Left forelimb (tissue), 1 donor: Measurements from ENCODE around the gene STIM1.
A peak's percentile ranks its signal among the peaks of the same experiment; 100 is the strongest.

Source experiments
- DNase-seq: peaks from one replicate; pipeline ENCODE4 v3.0.0-alpha.2; 2018; ENCODE audit warnings: low spot score

The STIM1 gene

GRCh38 chr11:3916962-3917361, 61.5 kb downstream of the STIM1 start:
- DNase-seq: no peak

- DNase-seq: no peak
These were observed 64.8 kb downstream of the STIM1 start for GRCh38 chr11:3920148-3920852.

- no peak for DNase-seq
These were observed 66.6 kb downstream of the STIM1 start for GRCh38 chr11:3922056-3922455.

- DNase-seq: no peak
These were observed 70.0 kb downstream of the STIM1 start for GRCh38 chr11:3925513-3925912.

GRCh38 chr11:3926458-3927095, 71.1 kb downstream of the STIM1 start:
- no peak for DNase-seq

- DNase-seq: no peak
These were observed 71.8 kb downstream of the STIM1 start for GRCh38 chr11:3927129-3927796.

- no peak for DNase-seq
These were observed 73.8 kb downstream of the STIM1 start for GRCh38 chr11:3929232-3929631.

GRCh38 chr11:3929649-3930048, 74.2 kb downstream of the STIM1 start:
- DNase-seq: no peak

- no peak for DNase-seq
These were observed 77.2 kb downstream of the STIM1 start for GRCh38 chr11:3932698-3933097.

GRCh38 chr11:3933165-3933628, 77.7 kb downstream of the STIM1 start:
- DNase-seq: no peak

GRCh38 chr11:3934658-3935057, 79.2 kb downstream of the STIM1 start:
- no peak for DNase-seq

- no peak for DNase-seq
These were observed 81.1 kb downstream of the STIM1 start for GRCh38 chr11:3936517-3936916.

GRCh38 chr11:3939211-3939610, 83.7 kb downstream of the STIM1 start:
- DNase-seq: no peak

- DNase-seq: no peak
These were observed 84.3 kb downstream of the STIM1 start for GRCh38 chr11:3939651-3940190.

GRCh38 chr11:3942160-3942955, 86.9 kb downstream of the STIM1 start:
- no peak for DNase-seq

GRCh38 chr11:3942956-3943497, 87.6 kb downstream of the STIM1 start:
- DNase-seq: no peak

GRCh38 chr11:3944198-3944597, 88.7 kb downstream of the STIM1 start:
- no peak for DNase-seq

GRCh38 chr11:3946455-3947017, 91.1 kb downstream of the STIM1 start:
- DNase-seq: no peak

- DNase-seq: peak; percentile 68
These were observed 91.6 kb downstream of the STIM1 start for GRCh38 chr11:3947061-3947460.

- no peak for DNase-seq
These were observed 93.7 kb downstream of the STIM1 start for GRCh38 chr11:3949125-3949524.

- no peak for DNase-seq
These were observed 95.7 kb downstream of the STIM1 start for GRCh38 chr11:3950996-3951660.
